GM12878 (cell line): Measurements from ENCODE around the gene HSD17B14. TPM values are rescaled to one million over a fixed set of nuclear protein-coding genes. Genes with fewer than 3 reads are reported as not detected.
A peak's percentile ranks its signal among the peaks of the same experiment; 100 is the strongest.

Experiments
- ATAC-seq: fragments of 200-7000 bp; cut with Tn5 transposase; 3 replicates; pipeline ENCODE4 v1.9.1; 2020; ENCODE audit warnings: mild to moderate bottlenecking, moderate library complexity
- BruUV-seq: library from RNA; stranded (reverse); fragments of 400-500 nt; replicated peaks from 2 replicates; lab custom pipeline; 2021; lab: Mats Ljungman, UMichigan
- CTCF ChIA-PET: fragments of 300-600 bp; sonication (Branson Sonifier 250); formaldehyde crosslinking; extraction: SDS; loops from one replicate; lab custom pipeline; 2021; ENCODE audit warnings: inconsistent platforms; lab: Yijun Ruan, JAX
- POLR2A ChIA-PET: fragments of 350-600 bp; formaldehyde crosslinking; extraction: SDS; loops from one replicate; lab custom pipeline; 2021; ENCODE audit warnings: inconsistent platforms; lab: Charles Lee
- RAD21 ChIA-PET: fragments of 300-600 bp; sonication (Branson Sonifier 250); formaldehyde crosslinking; loops from one replicate; lab custom pipeline; 2023; ENCODE audit warnings: antibody characterized with exemption; ENCODE audit not compliant: unreplicated experiment; lab: Charles Lee
- SMC1A ChIA-PET: fragments of 300-600 bp; sonication (Branson Sonifier 250); formaldehyde crosslinking; loops from one replicate; lab custom pipeline; 2023; ENCODE audit not compliant: unreplicated experiment, uncharacterized antibody; lab: Charles Lee
- DNase-seq: peaks from one replicate; pipeline ENCODE4 v3.0.0-alpha.2; 2011; ENCODE audit warnings: low read depth, low spot score
- FAIRE-seq: peaks from 3 replicates; lab custom pipeline; 2011; peaks lifted over from hg19 to GRCh38; lab: Jason Lieb, UNC
- H2AFZ ChIP-seq: 2 replicates; pipeline ENCODE4 v1.6.0; 2011; ENCODE audit warnings: low read depth, low read length, control low read depth; ENCODE audit not compliant: control insufficient read depth
- H3K27ac ChIP-seq: 2 replicates; pipeline ENCODE4 v1.5.1; 2011; ENCODE audit warnings: control low read depth; ENCODE audit not compliant: control insufficient read depth, insufficient read depth
- H3K27me3 ChIP-seq, 2 experiments: replicated peaks in 1 of 2; 2 replicates each; pipeline versions ENCODE4 v1.6.0 to v1.6.1; 2011; ENCODE audit warnings: low read length in 1 of 2; ENCODE audit not compliant: control insufficient read depth in 2 of 2, insufficient read depth in 2 of 2
- H3K36me3 ChIP-seq, 2 experiments: 2 replicates each; pipeline ENCODE4 v1.5.1; 2011; ENCODE audit warnings: low read length in 1 of 2; ENCODE audit not compliant: control insufficient read depth in 2 of 2, insufficient read depth in 2 of 2
- H3K4me1 ChIP-seq: 2 replicates; pipeline ENCODE4 v1.6.1; 2011; ENCODE audit warnings: mild to moderate bottlenecking, low read length, moderate library complexity, mixed read lengths; ENCODE audit not compliant: control insufficient read depth, insufficient read depth
- H3K4me2 ChIP-seq: 2 replicates; pipeline ENCODE4 v1.6.0; 2011; ENCODE audit warnings: control low read depth; ENCODE audit not compliant: control insufficient read depth, insufficient read depth
- H3K4me3 ChIP-seq: fragments of 200-600 bp; sonication (generic); 2 replicates; pipeline ENCODE4 v1.5.1; 2016
- H3K79me2 ChIP-seq: 2 replicates; pipeline ENCODE4 v1.6.0; 2011; ENCODE audit warnings: low read length; ENCODE audit not compliant: control insufficient read depth, insufficient read depth
- H3K9ac ChIP-seq: 2 replicates; pipeline ENCODE4 v1.8.0; 2011; ENCODE audit warnings: low read length, control low read depth, mixed read lengths; ENCODE audit not compliant: control insufficient read depth, insufficient read depth
- H3K9me3 ChIP-seq: replicated peaks from 3 replicates; pipeline ENCODE4 v1.5.1; 2011; ENCODE audit warnings: mild to moderate bottlenecking, low read length; ENCODE audit not compliant: control insufficient read depth, insufficient read depth
- H4K20me1 ChIP-seq: 2 replicates; pipeline ENCODE4 v1.6.0; 2011; ENCODE audit not compliant: control insufficient read depth, insufficient read depth
- CBFB ChIP-seq: IDR thresholded peaks from 2 replicates; pipeline ENCODE4 v1.6.1; 2016; ENCODE audit warnings: antibody characterized with exemption, low read depth
- CTCF ChIP-seq, 3 experiments: IDR thresholded peaks in 2 of 3; conservative IDR thresholded peaks in 1 of 3; 2 replicates each; pipeline ENCODE4 v1.5.1; 2011; ENCODE audit warnings: low read depth in 3 of 3, low read length in 3 of 3, mild to moderate bottlenecking in 3 of 3, control low read depth in 2 of 3, moderate library complexity in 2 of 3, inconsistent platforms in 1 of 3, mixed read lengths in 1 of 3; ENCODE audit not compliant: control insufficient read depth in 2 of 3, insufficient read depth in 1 of 3; ENCODE audit errors: extremely low read depth in 1 of 3
- DPF2 ChIP-seq: fragments of 450-650 bp; IDR thresholded peaks from 2 replicates; pipeline ENCODE4 v1.6.1; 2017; ENCODE audit warnings: mild to moderate bottlenecking
- E2F8 ChIP-seq: fragments of 450-650 bp; IDR thresholded peaks from 2 replicates; pipeline ENCODE4 v1.6.1; 2018; ENCODE audit warnings: mild to moderate bottlenecking, low read depth, moderate library complexity; ENCODE audit not compliant: partially characterized antibody
- EP300 ChIP-seq, 2 experiments: fragments of 150-350 bp in 1 of 2; IDR thresholded peaks; 2 replicates each; pipeline ENCODE4 v1.6.1; 2011 to 2012; ENCODE audit warnings: low read depth in 2 of 2, low read length in 2 of 2, borderline replicate concordance in 1 of 2, improper control_type of control experiment in 1 of 2, inconsistent platforms in 1 of 2; ENCODE audit not compliant: control insufficient read depth in 1 of 2
- FOXM1 ChIP-seq: IDR thresholded peaks from 2 replicates; pipeline ENCODE4 v1.6.1; 2012; ENCODE audit warnings: low read depth, mild to moderate bottlenecking, inconsistent platforms, low read length, moderate library complexity
- MEF2A ChIP-seq: IDR thresholded peaks from 2 replicates; pipeline ENCODE4 v1.6.1; 2011; ENCODE audit warnings: low read depth, mild to moderate bottlenecking, low read length, moderate library complexity; ENCODE audit not compliant: insufficient read depth
- PRDM15 ChIP-seq: fragments of 450-650 bp; formaldehyde crosslinking; IDR thresholded peaks from 2 replicates; pipeline ENCODE4 v1.4.0; 2020; ENCODE audit warnings: mild to moderate bottlenecking, moderate library complexity
- RAD21 ChIP-seq: IDR thresholded peaks from 2 replicates; pipeline ENCODE4 v1.6.1; 2011; ENCODE audit warnings: mild to moderate bottlenecking, low read depth, low read length, moderate library complexity; ENCODE audit not compliant: insufficient read depth
- TCF3 ChIP-seq: IDR thresholded peaks from 2 replicates; pipeline ENCODE4 v1.6.1; 2012; ENCODE audit warnings: low read depth, mild to moderate bottlenecking, low read length, borderline replicate concordance; ENCODE audit not compliant: insufficient read depth
- WGBS: methylation state at CpG from one replicate; pipeline ENCODE4 v1.1.6; 2016; ENCODE audit warnings: low lambda C conversion rate; ENCODE audit not compliant: insufficient replicate concordance, insufficient coverage; ENCODE audit errors: missing lambda C conversion rate; 5-methylcytosine and 5-hydroxymethylcytosine counted together
- in situ Hi-C: fragments of 300-500 bp; cut with MboI; formaldehyde crosslinking; loops from 9 replicates; pipeline ENCODE4 v1.14.3; 2018; ENCODE audit warnings: mixed read lengths
- intact Hi-C: fragments of 100-400 bp; cut with micrococcal nuclease; formaldehyde crosslinking; loops from one replicate; pipeline ENCODE4 v1.14.2; 2022; ENCODE audit not compliant: unreplicated experiment
- polyA plus RNA-seq, 11 experiments: library from polyadenylated mRNA; depleted of rRNA in 4 of 11; unstranded in 6 of 11; stranded (reverse) in 5 of 11; fragments of >200 nt; fragmentation: Nextera tagmentation in 4 of 11; fragmentation: Illumina TruSeq in 1 of 11; extraction: Ambion mirVana in 4 of 11; extraction: Trizol in 1 of 11; gene quantifications; 1 replicate in 1 of 11; 2 replicates in 10 of 11; pipeline versions ENCODE4 v1.2.1 to v1.2.3, GENCODE V29; 2011 to 2016; ENCODE audit warnings: inconsistent platforms in 2 of 11, missing spikeins in 2 of 11, low read depth in 1 of 11
- total RNA-seq, 4 experiments: library from RNA; depleted of rRNA in 3 of 4; stranded (reverse); fragments of >200 nt in 3 of 4; fragmentation: Illumina TruSeq in 1 of 4; extraction: Trizol in 1 of 4; gene quantifications; 2 replicates each; pipeline versions ENCODE4 v1.2.1 to v1.2.3, GENCODE V29; 2013 to 2021

HSD17B14 gene
- total and polyA plus RNA-seq, 10 of the 15 experiments (the other 5 are each of a cell fraction or from before 2014, with no cell fraction given): 0.21 to 4.1 (median 0.61) TPM

- ChIA-PET SMC1A (interaction anchor here (1.0 to 4.1 kb wide), 5 partner anchors 11 to 139 kb away, joined by 3 to 20 read pairs (median 6); partner anchors contain the start of gene CA11), POLR2A (interaction anchor here (0.7 kb wide), 1 partner anchor 47 kb away, joined by 3 read pairs; no protein-coding TSS in a partner anchor), RAD21 (interaction anchor here (0.6 to 1.0 kb wide), 3 partner anchors 72 to 403 kb away, joined by 3 to 4 read pairs (median 3); partner anchors contain the start of gene CA11), CTCF (interaction anchor here (0.6 to 26.1 kb wide), 11 partner anchors 11 to 1268 kb away, joined by 3 to 520 read pairs (median 3); partner anchors contain the start of genes CA11 and HSD17B14)
- Histone ChIP-seq H3K79me2 (no peaks in the 10 kb centered on the region), H2AFZ (no peak overlapping the region), H3K9me3 (no peaks in the 10 kb centered on the region), H3K27me3 (no peaks in the 10 kb centered on the region), H3K36me3 (no peaks in the 10 kb centered on the region), H3K4me1 (peaks cover 3% of the 10 kb centered on the region; the same call in 1 of the 2 replicates), H4K20me1 (no peaks in the 10 kb centered on the region), H3K4me2 (no peak overlapping the region), H3K27ac (no peak overlapping the region), H3K4me3 (no peak overlapping the region), H3K9ac (no peak overlapping the region)
- in situ Hi-C loops (no loop called here), intact Hi-C loops (loop anchor here (5.0 kb wide), 1 partner anchor 122 kb away; no protein-coding TSS in a partner anchor)
- DNase-seq: no peak
- FAIRE-seq: no peak
- no TSS peak for BruUV-seq
- ATAC-seq: no peak
- WGBS: 25% methylated on average over 5 of the region's 5 CpGs
- TF ChIP-seq MEF2A (no peak), PRDM15 (CRISPR knock-in tag) (no peak), CTCF (IDR thresholded peaks at IDR 0.05 in 2 of 3, conservative IDR thresholded peaks at IDR 0.05 in 1 of 3; ENCODE audit: control insufficient read depth in 2 of 3, extremely low read depth in 1 of 3, insufficient read depth in 1 of 3, low read depth in 3 of 3, low read length in 3 of 3) (peak in 1 of 3 experiments; percentile 22; a peak in 2 of 6 replicates), RAD21 (peak; percentile 42; the same call in 1 of the 2 replicates), EP300 (IDR thresholded peaks at IDR 0.05; ENCODE audit: borderline replicate concordance in 1 of 2, control insufficient read depth in 1 of 2, low read depth in 2 of 2, low read length in 2 of 2) (no peak), CBFB (no peak), FOXM1 (no peak), E2F8 (no peak), DPF2 (no peak), TCF3 (no peak)
Measured at GRCh38 chr19:48784527-48784926, 51.8 kb downstream of the HSD17B14 start.
